ENCODE results near the gene C11orf21.

C11orf21 gene

GRCh38 chr11:2271077-2271326 lies 30.7 kb downstream of the C11orf21 start:
- TF ChIP-seq CTCF (IDR thresholded peaks at IDR 0.05; ENCODE audit: low read depth, low read length, missing control alignments), result no peak
- H3K4me3 ChIP-seq (replicated peaks; ENCODE audit: low read depth, low read length), result no peak overlapping the region
- DNase-seq (ENCODE audit: extremely low read depth, low read depth), result no peak

GRCh38 chr11:2270322-2271076 lies 31.2 kb downstream of the C11orf21 start, which contains the start of gene ASCL2:
TSS of gene ASCL2 (minus strand) at chr11:2270588. CDS start at chr11:2270332, 256 bp downstream.
- DNase-seq (ENCODE audit: extremely low read depth, low read depth), result no peak
- no peak for TF ChIP-seq CTCF (IDR thresholded peaks at IDR 0.05; ENCODE audit: low read depth, low read length, missing control alignments)
- H3K4me3 ChIP-seq (replicated peaks; ENCODE audit: low read depth, low read length), result no peak within 1 kb of the TSS

GRCh38 chr11:2269601-2270321 lies 32.0 kb downstream of the C11orf21 start:
- peak; percentile 12 for DNase-seq (ENCODE audit: extremely low read depth, low read depth)
- TF ChIP-seq CTCF (IDR thresholded peaks at IDR 0.05; ENCODE audit: low read depth, low read length, missing control alignments), result no peak
- no peak overlapping the region for H3K4me3 ChIP-seq (replicated peaks; ENCODE audit: low read depth, low read length)

GRCh38 chr11:2268729-2269600 lies 32.8 kb downstream of the C11orf21 start:
- no peak overlapping the region for H3K4me3 ChIP-seq (replicated peaks; ENCODE audit: low read depth, low read length)
- no peak for TF ChIP-seq CTCF (IDR thresholded peaks at IDR 0.05; ENCODE audit: low read depth, low read length, missing control alignments)
- DNase-seq (ENCODE audit: extremely low read depth, low read depth), result no peak

- no peak for DNase-seq (ENCODE audit: extremely low read depth, low read depth)
- no peak for TF ChIP-seq CTCF (IDR thresholded peaks at IDR 0.05; ENCODE audit: low read depth, low read length, missing control alignments)
- H3K4me3 ChIP-seq (replicated peaks; ENCODE audit: low read depth, low read length), result no peak overlapping the region
These were observed 33.6 kb downstream of the C11orf21 start for GRCh38 chr11:2267851-2268728.

- H3K4me3 ChIP-seq (replicated peaks; ENCODE audit: low read depth, low read length), result no peak overlapping the region
- no peak for DNase-seq (ENCODE audit: extremely low read depth, low read depth)
- TF ChIP-seq CTCF (IDR thresholded peaks at IDR 0.05; ENCODE audit: low read depth, low read length, missing control alignments), result no peak
These were observed 34.3 kb downstream of the C11orf21 start for GRCh38 chr11:2267306-2267850.

Measured in HFF-Myc (cell line).